NOMO-1 treated with dmso at 0.1 percent for 144 hours (cell line): ENCODE results near the gene SMYD2.

Experiments
- DNase-seq: peaks from one replicate; lab custom pipeline; 2025; ENCODE audit not compliant: unreplicated experiment; lab: John Stamatoyannopoulos, UW

Gene SMYD2

DNA sequence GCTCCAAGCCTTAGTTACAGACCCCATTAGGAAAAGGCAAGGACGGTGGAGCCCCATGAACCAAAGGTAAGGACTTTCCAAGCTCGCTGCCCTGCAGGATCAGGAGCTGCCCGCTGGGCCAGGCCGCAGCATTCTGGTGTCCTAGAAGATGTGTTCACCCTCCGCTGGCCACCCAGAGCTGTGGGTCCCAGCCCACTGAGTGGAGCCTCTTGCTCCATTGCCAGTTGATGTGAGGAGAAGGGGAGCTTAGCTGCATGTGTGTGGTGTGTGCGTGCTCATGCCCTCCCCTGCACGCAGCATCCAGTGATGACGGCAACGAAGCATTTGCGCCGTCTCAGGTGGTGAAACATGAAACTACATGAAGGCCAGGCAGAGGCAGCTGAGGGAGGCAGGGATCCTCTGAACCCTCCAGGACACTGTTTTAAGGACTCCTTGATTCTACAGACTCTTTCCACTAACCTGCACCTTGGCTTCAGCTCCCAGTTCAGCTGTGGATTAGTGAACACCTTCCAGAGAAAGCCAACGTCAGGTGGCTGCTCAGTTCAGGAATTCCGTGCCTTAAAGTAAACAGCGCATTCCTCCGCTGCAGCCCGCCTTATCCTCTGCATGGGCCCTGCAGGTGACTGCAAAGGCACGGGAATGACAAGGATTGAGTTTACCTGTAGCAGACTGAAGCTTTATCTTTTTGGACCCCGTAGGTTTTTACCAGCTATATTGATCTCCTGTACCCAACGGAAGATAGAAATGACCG is 48.7 kb downstream of the SMYD2 start:
- DNase-seq = no peak

GRCh38 chr1:214330222-214330621 is 49.3 kb downstream of the SMYD2 start:
- DNase-seq = no peak

DNA sequence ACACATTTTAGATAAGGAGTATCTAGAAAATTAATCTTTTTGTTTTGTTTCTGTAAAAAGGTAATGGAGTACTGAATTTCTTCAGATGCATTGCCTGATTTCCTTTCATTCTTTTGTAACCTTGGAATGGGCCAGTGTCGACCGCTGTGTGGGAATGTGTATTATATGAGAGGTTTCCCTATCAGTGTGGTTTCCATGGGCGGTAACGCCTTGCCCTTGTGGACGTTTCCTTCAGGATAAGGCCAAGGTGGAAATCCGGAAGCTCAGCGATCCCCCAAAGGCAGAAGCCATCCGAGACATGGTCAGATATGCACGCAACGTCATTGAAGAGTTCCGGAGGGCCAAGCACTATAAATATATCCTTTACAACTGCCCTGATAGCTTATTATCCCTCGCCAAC is 49.8 kb downstream of the SMYD2 start:
- no peak for DNase-seq

DNA sequence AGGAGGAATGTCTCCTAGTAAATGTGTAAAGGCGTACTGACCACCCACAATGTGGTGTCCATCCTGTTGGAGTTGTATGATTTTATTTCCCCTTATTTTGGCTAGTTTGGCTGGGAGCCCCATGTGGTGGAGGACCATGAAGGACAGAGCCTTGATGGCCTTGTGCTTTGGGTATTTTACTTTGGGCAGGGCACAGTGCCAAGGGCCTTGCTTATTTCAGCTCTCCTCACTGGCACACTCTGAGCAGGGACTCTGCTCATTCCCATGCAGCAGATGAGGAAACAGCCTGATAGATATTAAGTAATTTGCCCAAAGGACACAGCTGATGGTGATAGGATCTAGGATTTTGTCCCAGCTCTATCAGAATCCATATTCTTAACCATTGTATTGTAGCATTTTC is 50.2 kb downstream of the SMYD2 start:
- DNase-seq = no peak

DNA sequence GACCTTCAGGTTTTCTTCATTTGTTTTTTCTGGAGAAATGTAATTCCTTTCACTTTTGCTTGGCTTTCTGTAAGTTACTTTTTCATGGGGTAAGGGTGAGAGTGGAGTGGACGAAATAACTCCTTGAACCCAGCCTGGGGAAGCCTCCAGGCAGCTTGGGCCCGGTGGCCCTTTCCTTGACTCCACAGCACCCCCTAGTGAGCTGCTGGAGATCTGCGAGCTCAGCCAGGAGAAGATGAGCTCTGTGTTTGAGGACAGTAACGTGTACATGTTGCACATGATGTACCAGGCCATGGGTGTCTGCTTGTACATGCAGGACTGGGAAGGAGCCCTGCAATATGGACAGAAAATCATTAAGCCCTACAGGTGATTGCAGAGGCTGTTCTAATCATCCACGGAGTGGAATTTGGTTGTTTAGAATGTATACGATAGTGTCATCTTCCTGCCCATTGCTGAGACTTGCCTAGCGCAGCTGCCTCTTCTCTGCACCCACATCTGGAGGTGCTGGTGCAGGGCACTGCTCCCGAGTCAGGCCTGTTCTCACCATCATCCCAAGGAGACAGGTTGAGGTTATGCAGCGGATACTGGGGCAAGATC is 51.0 kb downstream of the SMYD2 start:
- peak; percentile 28 for DNase-seq

- DNase-seq = peak; percentile 14
Observed at GRCh38 chr1:214332946-214333798, 52.2 kb downstream of the SMYD2 start.

DNA sequence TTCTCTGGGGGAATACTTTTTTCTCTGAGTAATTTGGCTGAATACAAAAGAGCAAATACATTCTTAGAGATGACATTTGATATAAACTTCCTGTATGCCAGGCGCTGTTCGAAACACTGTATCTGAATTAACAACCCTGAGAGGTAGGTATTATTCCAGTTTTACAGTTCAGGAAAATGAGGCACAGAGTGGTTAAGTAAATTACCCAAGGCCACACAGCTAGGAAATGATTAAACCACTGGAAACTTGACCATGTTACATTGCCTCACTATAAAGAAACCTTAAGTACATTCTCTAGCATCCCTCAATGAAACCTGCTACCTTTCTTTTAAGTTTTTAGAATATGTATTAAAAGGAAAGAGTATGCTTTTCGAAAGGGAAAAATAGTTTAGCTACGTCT is 54.6 kb downstream of the SMYD2 start:
- no peak for DNase-seq

DNA sequence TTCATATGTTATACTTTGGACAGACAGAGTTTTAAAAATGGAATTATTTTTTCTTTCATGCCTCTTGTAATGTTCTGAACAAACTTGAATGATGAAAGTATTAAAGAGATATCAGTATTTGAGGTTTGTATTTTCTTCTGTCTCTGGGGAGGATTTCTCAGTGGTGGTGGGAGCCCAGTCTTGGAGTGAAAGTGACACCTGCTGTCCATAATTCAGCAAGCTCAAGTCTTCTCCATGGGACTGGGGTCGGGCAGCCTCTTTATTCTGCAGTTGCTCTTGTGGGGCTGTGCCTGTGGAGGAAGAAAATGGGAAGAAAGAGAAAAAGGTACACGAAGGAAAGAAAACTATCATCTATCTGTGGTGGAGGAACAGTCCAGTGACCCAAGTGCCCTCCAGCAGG is 56.1 kb downstream of the SMYD2 start:
- no peak for DNase-seq

- DNase-seq = no peak
Observed at GRCh38 chr1:214337511-214337910, 56.6 kb downstream of the SMYD2 start.

DNA sequence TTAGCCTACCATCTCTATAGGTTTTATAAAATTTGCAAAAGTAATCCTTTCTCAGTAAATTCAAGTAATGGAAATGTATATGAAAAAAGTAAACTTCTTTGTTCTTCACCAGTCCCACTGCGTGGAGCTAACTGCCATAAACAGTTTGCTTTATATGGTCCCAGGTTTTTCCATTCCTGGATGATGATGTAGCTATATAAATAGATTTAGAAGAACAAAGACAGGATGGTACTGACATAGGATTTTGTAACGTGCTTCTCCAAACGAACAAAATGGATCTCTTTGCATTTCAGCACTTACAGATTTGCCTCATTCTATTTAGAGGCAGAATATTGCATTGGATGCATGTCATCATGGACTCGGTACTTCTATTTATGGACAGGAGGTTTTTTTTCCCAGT is 57.3 kb downstream of the SMYD2 start:
- no peak for DNase-seq

GRCh38 chr1:214341459-214341858 is 60.5 kb downstream of the SMYD2 start:
- no peak for DNase-seq

DNA sequence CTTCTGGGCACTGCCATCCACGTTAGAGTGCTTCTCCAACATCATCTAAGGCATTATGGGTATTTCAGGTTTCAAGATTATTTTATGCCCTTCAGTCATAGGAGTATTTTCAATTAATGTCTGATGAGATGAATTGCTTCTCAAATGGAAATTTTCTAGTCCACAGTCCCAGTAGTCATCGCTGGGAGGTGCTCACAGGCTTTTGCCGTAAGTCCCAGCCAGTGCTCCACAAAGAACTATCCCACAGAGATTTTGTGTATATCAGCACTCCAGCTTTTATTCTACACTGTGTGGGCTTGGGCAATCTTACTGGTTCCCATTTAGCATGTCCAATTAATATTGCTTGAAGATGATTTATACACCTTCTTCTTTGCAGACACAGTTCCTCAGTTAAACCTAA is 61.0 kb downstream of the SMYD2 start:
- DNase-seq = no peak

GRCh38 chr1:214342525-214342924 is 61.6 kb downstream of the SMYD2 start:
- DNase-seq = no peak

DNA sequence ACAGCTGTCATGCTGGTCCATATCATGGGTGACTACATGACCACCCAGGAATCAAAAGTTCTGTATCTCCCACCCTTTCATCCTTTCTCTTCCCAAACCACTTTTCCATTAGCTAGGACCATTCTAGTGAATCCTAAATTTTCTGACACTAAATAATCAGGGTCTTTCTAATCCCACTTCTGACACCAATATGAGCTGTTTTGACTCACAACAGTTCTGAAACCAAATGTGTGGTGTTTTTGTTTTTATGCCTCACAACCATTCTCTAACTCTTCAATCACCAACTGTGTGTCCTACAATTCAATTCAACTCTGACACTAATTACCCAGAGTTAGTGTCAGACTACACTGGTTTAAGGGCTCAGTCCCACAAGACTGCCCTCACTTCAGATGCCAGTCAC is 63.9 kb downstream of the SMYD2 start:
- no peak for DNase-seq

DNA sequence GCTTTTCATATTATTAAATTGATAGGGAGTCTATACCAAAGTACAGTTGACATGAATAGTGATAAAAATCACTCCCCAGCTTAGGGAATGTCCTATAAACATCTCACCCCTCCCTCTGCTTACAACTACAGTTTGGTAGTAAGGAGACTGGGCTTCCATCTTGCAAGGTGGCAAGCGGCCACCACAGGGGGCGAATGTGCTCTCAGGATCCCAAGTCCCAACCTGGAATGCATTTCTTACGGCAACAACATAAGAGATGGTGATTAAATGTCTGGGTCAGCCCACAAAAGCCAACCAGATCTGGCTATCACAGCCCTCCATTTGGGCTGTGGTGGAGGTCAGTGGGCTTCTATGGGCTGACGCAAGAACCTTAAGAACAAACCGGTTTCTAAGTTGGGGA is 68.0 kb downstream of the SMYD2 start:
- no peak for DNase-seq

DNA sequence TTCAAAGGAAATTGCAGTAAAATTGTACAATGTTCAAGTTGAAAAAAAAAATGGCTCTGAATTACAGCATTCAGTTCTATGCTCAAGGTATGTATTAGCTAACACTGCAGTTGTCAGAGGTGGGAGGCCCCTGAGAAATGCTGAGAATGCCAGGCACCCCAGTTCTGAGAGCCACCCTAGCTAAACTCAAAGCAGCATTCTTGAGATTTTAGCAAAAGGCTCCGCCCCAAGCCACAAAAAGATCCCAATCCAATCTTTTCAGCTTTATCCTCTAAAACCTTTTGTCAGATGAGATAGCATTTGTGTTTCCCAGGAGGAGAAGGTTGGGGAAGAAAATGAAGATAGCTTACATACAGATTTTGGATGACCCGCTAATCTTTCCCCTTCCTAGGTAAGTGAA is 68.8 kb downstream of the SMYD2 start:
- DNase-seq = no peak

DNA sequence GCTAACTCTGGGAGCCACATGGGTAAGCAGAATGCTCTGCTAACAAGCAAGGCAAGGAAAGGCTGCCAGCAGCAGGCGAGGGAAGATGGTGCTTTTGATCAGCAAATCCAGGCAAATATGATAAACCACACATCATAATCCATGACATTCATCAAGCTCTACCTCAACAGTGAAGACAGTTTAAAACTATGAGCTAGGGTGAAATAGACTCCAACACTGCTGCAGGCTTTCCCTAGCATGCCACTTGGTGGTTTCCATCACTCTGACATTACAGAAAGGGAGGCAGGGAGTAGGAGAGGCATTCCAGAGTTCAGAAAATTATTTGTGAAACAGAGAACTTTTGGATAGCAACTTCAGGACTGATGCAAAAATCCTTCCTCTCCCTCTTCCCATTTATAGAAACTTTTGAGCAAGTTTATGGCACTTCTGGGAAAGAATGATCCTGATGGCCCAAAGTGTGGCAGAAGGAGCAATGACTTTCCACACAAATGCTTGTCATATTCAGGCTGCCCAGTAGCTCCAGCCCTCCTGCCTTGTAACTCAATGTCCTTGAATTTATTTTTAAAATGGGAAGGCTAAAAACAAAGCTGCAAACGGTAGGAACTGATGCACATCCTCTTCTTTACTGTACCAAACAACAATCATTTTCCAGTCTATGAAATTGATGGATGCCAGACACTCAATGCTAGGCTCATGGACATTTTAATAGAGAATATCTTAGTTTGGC is 70.8 kb downstream of the SMYD2 start:
- no peak for DNase-seq

- DNase-seq = no peak
Observed at GRCh38 chr1:214352838-214353237, 71.9 kb downstream of the SMYD2 start.

DNA sequence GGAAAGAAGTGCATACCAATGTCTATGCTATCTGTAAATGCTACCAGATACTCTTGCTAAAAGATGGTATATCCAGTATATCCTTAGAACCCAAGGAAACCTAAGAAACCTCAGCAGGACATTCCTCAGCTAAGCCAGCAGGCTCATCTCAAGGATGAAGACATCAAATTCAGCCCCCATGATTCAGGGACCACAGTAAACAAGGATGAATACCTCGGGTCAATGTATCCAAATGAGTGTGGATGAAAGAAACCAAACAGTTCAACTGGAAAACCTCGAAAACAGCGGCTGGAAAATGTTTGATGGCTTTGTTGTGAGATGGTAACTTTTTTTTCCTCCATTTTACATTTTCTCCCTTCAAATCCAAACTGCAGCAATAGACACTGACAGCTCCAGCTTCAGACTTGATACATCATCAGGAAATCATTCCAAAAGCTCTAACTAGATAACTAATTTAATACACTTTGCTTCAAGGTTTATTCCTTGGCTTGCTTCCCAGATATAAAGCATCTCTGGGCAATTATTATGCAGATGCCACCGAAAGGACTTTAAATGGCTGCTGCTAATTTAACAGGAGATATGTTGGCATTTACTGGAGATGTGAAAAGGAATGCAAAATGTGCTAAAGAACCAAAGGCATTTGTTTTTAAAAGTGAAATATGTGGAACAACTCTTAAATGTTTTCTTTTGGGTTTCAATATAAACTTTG is 73.6 kb downstream of the SMYD2 start:
- DNase-seq = no peak

- no peak for DNase-seq
Observed at GRCh38 chr1:214360116-214360515, 79.2 kb downstream of the SMYD2 start.
